ENCODE data around the gene CLASRP.

- TF ChIP-seq CTCF (IDR thresholded peaks at IDR 0.05; ENCODE audit: low read length): no peak
- TF ChIP-seq EZH2 (optimal IDR thresholded peaks at IDR 0.05; ENCODE audit: low read depth, low read length): no peak
These were observed 13.6 kb upstream of the CLASRP start for GRCh38 chr19:45025264-45025663.
